ENCODE measurements around the gene MIPEP.

DNA sequence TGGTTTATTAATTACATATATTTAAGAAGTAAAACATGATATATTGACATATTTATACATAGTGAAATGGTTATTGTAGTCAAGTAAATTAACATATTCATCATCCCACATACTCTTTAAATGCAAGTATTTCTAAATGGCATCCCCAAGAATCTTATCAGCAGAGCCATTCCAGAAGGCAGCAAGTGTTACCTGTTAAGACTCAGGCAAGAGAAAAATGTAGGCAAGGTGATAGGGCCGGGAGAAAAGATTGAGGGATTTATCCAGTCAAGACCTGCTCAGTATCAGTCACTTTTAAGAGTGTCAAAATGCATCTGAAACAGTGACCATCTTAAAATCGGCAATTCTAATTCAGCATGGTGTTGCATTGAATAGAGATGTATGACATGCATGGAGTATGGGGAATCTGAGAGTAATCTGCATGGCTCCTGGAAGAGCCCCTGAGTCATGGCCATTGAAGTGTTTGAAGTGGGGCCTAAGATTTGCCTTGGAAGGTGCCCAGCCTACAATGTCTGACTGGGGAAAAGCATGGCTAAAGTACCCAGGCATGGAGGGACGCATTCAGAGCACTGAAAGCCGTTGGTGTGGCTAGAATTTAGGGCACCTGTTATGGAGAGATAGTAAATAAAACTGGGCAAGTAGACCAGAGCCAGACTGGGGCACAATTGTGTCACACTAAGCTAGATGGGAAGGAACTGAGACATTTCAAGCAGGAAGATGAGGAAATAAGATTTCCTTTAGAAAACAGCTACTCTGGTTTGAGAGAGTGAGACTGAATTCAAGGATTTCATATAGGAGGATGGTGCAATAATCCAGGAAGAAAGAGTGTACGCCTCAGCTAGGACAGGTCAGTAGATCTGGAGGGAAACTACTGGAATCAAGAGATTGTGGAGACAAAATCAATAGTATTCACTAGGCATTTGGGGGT lies 33.1 kb upstream of the MIPEP start:
- no peak for TF ChIP-seq POLR2A (IDR thresholded peaks at IDR 0.05; ENCODE audit: low read length)
- TF ChIP-seq GATA1 (IDR thresholded peaks at IDR 0.05; ENCODE audit: low read depth, low read length) = no peak

Measured in erythroblast (primary cell).